WI38 (cell line): ENCODE measurements around the gene AMER3.

ENCODE experiments used
- H3K4me3 ChIP-seq: 2 replicates; pipeline ENCODE4 v1.5.1; 2011; ENCODE audit warnings: low read depth, mild to moderate bottlenecking, control low read depth, low read length
- TF ChIP-seq, protein P1 (sequence below): IDR thresholded peaks from 2 replicates; pipeline ENCODE4 v1.5.1; 2012; ENCODE audit warnings: low read depth, mild to moderate bottlenecking, control low read depth, low read length

AMER3 gene

DNA sequence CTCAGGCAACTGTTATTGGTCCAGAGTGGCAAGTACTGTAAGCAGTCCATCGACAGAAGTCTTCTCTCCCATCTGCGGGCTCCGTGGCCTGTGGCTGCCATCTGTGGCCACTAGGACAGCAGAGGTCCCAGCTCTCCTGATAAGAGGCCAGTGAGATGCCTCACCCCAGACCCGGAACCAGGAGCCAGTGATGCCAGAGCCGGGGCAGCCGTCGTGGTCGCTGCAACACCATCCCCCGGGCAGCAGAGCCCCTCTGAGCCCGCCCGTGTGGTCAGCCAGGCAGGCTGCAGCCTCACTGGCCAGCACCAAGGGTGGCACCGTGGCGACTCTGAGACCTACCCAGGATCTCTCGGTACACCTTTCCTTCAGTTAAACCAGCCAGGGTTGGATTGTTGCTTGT is 17.7 kb upstream of the AMER3 start:
- H3K4me3 ChIP-seq, result no peak overlapping the region
- TF ChIP-seq, protein P1, sequence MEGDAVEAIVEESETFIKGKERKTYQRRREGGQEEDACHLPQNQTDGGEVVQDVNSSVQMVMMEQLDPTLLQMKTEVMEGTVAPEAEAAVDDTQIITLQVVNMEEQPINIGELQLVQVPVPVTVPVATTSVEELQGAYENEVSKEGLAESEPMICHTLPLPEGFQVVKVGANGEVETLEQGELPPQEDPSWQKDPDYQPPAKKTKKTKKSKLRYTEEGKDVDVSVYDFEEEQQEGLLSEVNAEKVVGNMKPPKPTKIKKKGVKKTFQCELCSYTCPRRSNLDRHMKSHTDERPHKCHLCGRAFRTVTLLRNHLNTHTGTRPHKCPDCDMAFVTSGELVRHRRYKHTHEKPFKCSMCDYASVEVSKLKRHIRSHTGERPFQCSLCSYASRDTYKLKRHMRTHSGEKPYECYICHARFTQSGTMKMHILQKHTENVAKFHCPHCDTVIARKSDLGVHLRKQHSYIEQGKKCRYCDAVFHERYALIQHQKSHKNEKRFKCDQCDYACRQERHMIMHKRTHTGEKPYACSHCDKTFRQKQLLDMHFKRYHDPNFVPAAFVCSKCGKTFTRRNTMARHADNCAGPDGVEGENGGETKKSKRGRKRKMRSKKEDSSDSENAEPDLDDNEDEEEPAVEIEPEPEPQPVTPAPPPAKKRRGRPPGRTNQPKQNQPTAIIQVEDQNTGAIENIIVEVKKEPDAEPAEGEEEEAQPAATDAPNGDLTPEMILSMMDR, result no peak

DNA sequence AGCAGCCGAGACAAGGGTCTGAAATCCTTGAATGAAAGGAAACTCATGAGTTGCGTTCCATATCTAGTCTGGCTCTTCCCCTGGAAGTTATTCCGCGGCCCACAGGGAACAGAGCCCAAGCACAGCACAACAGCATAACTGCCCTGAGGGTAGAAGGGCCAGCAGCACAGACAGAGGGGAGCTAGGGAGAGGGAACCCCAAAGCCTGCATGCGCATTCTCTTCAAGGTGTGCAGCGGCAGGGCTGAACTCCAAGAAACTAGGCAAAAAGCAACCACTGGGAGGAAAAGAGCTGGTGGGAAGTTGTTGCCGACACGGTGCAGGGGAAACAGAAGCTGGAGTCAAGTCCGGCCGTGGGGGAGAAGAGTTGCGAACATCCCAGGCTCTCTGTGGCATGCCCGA is 14.7 kb upstream of the AMER3 start:
- TF ChIP-seq, protein P1, result no peak
- no peak overlapping the region for H3K4me3 ChIP-seq

DNA sequence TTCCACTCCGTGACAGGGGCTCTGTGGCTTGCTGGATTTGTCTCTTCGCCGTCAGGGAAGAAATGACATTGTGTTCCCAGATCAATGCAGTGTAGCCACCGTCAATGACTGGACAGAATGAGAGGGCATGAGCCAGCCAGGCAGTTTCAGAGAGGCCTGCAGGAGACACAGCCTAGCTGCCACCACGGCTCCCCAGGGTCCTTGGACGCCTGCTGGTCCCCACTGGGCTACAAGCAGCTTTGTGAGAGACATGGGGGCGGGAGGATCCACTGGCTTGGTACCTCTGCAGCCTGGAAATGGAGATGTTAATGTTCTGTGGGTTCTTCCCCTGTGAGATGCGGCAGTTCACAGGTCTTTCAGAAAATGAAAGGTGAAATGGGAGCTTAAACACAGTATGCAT is 12.1 kb upstream of the AMER3 start:
- TF ChIP-seq, protein P1, result no peak
- no peak overlapping the region for H3K4me3 ChIP-seq

DNA sequence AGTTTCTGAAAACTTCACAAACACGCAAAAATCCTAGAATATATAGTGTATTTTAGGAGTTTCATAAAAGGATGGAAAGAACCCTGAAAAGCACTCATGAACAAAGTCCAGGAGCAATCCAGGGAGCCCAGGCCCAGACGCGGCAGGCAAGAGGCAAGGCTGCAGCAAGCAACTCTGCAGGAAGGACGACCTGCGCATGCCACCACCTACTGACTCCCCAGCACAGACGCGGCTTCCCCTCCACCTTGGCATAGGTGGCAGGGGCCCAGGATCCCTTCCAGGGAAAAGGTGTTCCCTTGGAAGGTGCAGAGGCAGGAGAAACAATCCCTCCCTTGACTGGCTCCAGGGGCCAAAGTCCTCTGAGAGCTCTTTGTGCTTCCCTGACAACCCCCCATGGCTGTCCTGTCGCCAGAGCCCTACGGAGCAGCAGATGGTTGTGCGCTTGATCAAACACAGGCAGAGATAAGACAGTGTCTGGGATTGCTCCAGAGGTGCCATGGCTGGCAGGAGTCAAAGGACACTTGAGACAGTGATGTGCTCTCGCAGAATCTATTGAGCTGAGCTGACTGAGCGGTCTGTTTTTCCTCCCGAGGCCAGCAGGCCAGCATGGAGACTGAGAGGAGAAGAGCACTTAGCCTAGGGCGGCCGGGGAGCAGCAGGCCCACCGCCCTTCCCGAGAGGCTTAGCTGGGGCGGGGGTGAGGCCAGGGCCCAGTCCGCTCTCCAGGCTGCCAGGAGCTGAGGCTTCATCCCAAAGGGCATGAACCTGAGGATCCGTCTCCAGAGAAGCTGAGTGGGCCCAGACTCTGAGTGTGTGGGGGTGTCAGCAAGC is 10.8 kb upstream of the AMER3 start:
- H3K4me3 ChIP-seq, result no peak overlapping the region
- TF ChIP-seq, protein P1, result no peak

DNA sequence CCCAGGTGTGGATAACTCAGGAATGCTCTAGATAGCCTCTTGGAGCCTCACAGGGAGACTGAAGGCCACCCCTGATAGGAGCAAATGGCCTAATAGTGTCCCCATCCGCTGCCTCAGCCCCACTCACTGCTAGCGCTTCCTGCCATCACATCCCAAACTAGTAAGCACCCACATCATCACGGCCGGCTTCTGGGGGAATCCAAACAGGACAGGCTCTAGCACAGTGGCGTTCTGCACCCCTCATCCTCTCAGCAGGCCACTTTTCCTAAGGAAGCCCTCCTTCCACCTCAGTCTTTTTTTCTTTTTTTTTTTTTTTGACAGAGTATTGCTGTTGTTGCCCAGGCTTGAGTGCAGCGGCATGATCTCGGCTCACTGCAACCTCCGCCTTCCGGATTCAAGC is 6.3 kb upstream of the AMER3 start:
- H3K4me3 ChIP-seq, result no peak overlapping the region
- TF ChIP-seq, protein P1, result no peak

DNA sequence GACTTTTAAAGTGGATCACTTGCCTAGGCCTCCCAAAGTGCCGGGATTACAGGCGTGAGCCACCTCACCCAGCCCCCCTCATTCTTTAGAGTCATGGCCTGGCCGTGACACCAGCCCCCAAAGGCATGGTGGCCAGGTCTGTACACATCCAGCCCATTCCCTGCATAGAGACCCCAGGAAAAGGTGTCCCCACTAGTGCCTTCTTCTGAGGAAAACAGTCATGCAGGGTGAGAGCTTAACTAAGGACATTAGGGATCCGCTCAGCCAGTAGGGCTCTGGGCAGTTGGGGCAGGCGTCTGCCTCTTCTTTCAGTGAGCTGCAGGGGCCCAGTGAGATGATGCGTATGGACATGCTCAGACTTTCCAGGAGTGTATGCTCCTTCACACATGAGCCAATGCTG is 5.7 kb upstream of the AMER3 start:
- no peak overlapping the region for H3K4me3 ChIP-seq
- TF ChIP-seq, protein P1, result no peak

DNA sequence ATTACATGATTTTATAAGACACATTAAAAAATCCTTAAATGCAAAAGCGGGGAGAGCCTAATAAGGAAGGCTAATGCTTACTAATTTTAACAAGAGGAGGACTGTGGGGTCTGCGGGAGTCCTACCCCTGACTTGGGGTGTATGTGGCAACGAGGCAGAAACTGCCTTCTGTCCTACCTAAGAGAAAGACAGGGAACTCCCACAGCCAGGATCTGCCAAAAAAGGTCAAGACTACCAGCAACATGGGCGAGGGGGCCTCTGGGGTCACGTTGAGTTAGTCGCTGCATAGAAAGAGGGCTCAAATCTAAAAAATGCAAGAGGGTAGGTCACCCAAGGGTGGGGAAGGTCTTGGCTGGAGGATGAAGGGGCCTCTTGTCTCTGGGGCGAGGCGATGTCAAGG is 529 bp upstream of the AMER3 start:
- H3K4me3 ChIP-seq, result no peak overlapping the region
- TF ChIP-seq, protein P1, result no peak
